Epithelial cell of proximal tubule (primary cell): ENCODE measurements around the gene KCNQ1OT1. TPM values are rescaled to one million over a fixed set of nuclear protein-coding genes. Genes with fewer than 3 reads are reported as not detected.

Source experiments
- DNase-seq: peaks from one replicate; pipeline ENCODE4 v3.0.0-alpha.2; 2011; ENCODE audit warnings: low read depth
- H3K4me3 ChIP-seq: 2 replicates; pipeline ENCODE4 v1.5.1; 2011; ENCODE audit warnings: low read depth, mild to moderate bottlenecking, low read length
- total RNA-seq: library from RNA; depleted of rRNA; stranded (reverse); fragments of >200 nt; gene quantifications from 2 replicates; pipeline ENCODE4 v1.2.3, GENCODE V29; 2015
- TF ChIP-seq, protein P1 (sequence below): conservative IDR thresholded peaks from 2 replicates; pipeline ENCODE4 v1.5.1; 2012; ENCODE audit warnings: low read depth, mild to moderate bottlenecking, low read length

KCNQ1OT1 gene
- total RNA-seq, 1 donor from 2014 or later, result 0.63 TPM

DNA sequence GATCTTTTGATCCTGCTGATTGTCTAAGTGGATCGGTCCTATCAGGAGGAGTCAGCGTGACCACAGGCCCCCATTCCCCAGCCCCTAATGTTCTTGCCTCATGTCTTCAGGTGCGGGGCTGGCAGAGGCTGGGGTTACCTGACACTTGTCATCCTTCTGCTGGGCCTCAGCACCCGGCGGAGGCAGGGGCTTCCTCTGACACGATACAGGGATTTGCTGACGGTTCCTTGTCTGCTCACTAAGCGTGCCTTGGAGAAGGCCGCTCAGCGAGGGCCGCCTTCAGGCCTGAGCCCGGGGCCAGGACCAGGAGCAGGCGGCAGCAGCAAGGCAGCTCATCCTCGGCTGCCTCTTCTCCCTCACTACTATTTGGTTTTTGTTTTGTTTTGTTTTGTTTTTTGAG lies 45.7 kb upstream of the KCNQ1OT1 start:
- H3K4me3 ChIP-seq, result no peak overlapping the region
- TF ChIP-seq, protein P1, sequence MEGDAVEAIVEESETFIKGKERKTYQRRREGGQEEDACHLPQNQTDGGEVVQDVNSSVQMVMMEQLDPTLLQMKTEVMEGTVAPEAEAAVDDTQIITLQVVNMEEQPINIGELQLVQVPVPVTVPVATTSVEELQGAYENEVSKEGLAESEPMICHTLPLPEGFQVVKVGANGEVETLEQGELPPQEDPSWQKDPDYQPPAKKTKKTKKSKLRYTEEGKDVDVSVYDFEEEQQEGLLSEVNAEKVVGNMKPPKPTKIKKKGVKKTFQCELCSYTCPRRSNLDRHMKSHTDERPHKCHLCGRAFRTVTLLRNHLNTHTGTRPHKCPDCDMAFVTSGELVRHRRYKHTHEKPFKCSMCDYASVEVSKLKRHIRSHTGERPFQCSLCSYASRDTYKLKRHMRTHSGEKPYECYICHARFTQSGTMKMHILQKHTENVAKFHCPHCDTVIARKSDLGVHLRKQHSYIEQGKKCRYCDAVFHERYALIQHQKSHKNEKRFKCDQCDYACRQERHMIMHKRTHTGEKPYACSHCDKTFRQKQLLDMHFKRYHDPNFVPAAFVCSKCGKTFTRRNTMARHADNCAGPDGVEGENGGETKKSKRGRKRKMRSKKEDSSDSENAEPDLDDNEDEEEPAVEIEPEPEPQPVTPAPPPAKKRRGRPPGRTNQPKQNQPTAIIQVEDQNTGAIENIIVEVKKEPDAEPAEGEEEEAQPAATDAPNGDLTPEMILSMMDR, result no peak
- DNase-seq, result no peak

DNA sequence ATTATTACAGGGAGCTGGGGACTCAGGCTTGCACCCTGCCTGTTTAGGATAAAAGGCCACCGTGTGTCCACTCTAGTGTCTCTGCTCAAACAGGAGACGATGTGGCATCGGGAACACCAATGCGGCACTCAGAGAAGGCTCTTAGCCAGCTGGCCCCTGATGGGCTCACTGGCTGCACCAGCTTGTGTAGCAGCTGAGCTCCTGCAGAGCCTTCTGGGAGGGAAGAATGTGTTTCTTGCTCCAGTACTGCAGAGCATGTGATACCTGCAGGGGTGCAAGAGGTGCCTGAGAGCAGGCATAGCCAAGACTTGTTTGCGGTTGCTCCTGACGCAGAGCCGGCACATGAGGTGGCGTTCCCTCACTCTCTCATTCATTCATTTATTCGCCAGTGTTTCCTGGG lies 44.4 kb upstream of the KCNQ1OT1 start:
- H3K4me3 ChIP-seq, result no peak overlapping the region
- TF ChIP-seq, protein P1, result no peak
- no peak for DNase-seq

DNA sequence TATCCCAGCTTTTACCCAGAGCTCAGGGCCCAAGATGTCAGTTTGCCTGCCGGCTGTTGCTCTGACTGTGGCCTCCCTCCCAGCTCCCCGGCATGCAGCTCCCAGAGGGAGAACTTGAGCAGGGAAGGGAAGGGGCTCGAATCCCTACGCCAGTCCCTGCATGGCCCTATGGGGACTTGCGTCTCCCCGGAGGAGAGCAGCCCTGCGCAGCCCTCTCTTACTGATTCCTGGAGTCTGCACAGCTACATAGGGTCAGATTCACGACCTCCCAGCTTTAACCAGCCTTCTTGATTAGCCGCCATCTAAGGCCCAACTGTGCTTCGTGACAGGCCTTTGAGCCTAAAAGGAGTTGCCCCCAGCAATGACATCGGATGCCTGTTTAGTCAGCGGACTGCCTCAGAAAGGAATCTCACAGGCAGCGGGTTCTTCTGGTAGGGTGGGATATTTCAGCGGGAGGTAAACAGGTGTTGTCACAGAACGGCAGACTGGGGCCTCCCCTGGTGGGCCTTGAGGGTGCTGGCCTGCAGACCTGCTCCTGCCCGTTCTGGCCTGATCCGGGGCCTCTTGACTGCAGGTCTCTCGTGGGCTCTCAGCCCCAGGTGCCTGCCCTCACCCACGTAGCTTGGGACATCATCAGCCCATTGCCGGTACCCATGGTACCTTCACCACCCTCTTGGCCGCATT lies 43.8 kb upstream of the KCNQ1OT1 start:
- TF ChIP-seq, protein P1, result no peak
- DNase-seq, result no peak
- no peak overlapping the region for H3K4me3 ChIP-seq

DNA sequence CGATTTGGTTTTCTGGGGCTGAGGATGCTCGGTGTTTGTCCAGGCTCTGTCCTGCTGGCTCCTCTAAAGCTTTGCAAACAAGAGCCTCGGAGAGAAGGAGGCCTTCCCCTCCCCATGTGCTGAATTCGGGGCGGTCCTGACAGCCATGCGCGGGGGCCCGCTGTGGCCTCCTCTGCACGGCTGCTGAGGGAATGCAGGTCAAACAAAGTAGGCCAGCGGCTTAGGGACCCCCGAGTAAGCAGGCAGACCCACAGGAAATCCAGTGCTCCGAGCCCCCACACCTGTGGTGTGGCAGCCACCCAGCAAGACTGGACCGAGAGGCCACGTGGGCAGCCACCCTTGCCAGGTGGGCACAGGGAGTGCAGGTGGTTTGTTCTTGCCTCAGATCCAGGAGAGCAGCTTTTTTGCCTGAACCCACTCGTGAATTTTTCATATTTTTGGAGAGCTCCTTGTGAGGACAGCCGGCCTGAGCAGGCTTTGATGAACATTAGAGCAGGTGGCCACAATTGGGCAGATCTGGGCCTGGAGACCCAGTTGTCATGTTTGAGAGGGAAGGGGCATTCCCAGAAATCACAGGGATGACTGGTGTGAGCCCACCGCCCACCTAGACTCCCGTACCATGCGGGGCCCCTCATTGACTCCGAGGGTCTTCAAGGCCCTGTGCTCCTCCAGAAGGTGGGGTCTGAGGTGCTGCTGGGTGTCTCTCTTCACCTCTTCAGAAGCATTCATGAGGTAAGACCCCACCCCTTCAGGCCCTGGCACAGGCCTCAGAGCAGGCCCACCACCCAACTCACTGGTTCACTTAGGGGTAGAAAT lies 43.0 kb upstream of the KCNQ1OT1 start:
- TF ChIP-seq, protein P1, result no peak
- no peak overlapping the region for H3K4me3 ChIP-seq
- no peak for DNase-seq

DNA sequence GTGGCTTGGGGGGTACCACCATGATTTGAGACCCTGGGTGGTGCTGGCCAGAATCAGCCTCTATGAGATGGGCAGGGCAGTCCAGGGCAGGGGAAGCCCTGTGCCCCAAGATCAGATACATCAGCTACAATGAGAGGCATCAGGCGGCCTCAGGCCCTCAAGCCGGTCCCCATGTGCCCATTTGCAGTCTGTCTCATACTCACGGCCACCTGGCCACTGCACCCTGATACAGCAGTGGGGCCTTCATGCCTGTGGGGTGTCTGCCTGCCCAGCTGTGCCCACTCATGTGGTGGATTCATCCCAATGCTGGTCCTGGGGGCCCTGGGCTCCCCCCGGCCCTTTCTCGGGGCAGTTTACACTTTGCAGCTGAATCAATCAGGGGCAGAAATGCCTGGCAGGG lies 42.4 kb upstream of the KCNQ1OT1 start:
- TF ChIP-seq, protein P1, result no peak
- H3K4me3 ChIP-seq, result no peak overlapping the region
- no peak for DNase-seq

DNA sequence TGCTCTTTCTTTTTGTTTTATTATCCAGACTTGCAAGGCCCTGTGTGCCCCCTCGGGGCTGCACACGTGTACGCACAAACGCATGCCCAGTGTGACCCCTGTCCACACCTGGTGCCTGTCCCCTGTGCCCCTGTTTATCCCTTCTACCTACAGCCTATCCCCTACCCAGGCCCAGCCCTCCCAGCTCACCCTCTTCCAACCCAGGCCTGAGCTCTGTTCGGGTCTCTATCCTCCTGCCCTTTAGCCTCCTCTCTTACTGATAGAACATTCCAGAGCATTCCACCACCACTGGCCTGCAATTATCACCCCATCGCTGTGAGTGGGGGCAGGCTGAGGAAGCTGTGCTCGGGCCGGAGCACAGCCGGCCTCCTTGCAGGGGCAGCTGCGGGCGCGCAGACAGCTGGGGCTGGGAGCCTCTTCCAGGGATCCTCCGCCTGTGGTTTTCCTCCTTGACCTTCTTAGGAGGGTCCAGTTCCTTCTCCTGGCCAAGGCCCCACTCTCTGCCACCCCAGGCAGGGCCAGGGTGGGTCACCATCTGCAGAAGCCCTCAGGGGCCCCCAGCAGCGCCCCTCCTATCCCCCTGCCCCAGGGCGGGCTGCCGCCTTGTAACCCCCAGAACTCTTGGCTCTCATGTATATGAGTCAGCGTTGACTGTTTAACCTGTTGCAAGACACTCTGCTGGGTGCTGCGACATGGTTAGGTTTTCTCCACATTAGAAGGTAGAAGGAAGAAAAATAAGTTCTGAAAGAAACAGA lies 41.8 kb upstream of the KCNQ1OT1 start:
- no peak overlapping the region for H3K4me3 ChIP-seq
- TF ChIP-seq, protein P1, result no peak
- DNase-seq, result no peak
